ENCODE data around the gene RYR1. TPM values are rescaled to one million over a fixed set of nuclear protein-coding genes. Genes with fewer than 3 reads are reported as not detected.

Gene RYR1
- total and polyA plus RNA-seq, 2 of the 13 experiments (the other 11 are each of a cell fraction or from before 2014, with no cell fraction given) = 0.03 TPM; not detected in 1

- no peak for TF ChIP-seq ZNF20 (CRISPR knock-in tag; IDR thresholded peaks at IDR 0.05)
- TF ChIP-seq CREB1 (IDR thresholded peaks at IDR 0.05) = no peak
- no peak for TF ChIP-seq CREB1 (CRISPR knock-in tag; IDR thresholded peaks at IDR 0.05)
- TF ChIP-seq MED8 (CRISPR knock-in tag; IDR thresholded peaks at IDR 0.05; ENCODE audit: insufficient replicate concordance) = no peak
- TF ChIP-seq AKNA (CRISPR knock-in tag; IDR thresholded peaks at IDR 0.05; ENCODE audit: borderline replicate concordance) = no peak
- TF ChIP-seq ZNF792 (CRISPR knock-in tag; IDR thresholded peaks at IDR 0.05) = no peak
- no peak for TF ChIP-seq CENPX (CRISPR knock-in tag; IDR thresholded peaks at IDR 0.05)
- no peak for TF ChIP-seq CEBPZ (IDR thresholded peaks at IDR 0.05; ENCODE audit: low read length)
- TF ChIP-seq CC2D1A (CRISPR knock-in tag; IDR thresholded peaks at IDR 0.05) = no peak
Measured at GRCh38 chr19:38519168-38519567, 85.7 kb downstream of the RYR1 start (continued).
